ENCODE results near the gene PARS2. TPM values are rescaled to one million over a fixed set of nuclear protein-coding genes. Genes with fewer than 3 reads are reported as not detected.

Gene PARS2
- total RNA-seq, 1 experiment from 2014 or later, result 9.6 TPM

- Histone ChIP-seq H3K9me2 (ENCODE audit: insufficient read depth) (no peaks in the 10 kb centered on the region), H3K27me3 (ENCODE audit: insufficient read depth, low read length) (no peaks in the 10 kb centered on the region), H3K36me3 (ENCODE audit: control insufficient read depth in 1 of 2, insufficient read depth in 2 of 2, low read length in 2 of 2) (peaks cover 27 to 37% of the 10 kb centered on the region in 2 experiments; a peak in 3 of 4 replicates), H3K4me2 (ENCODE audit: low read length) (no peak overlapping the region), H3K27ac (ENCODE audit: low read depth, low read length) (no peak overlapping the region), H3K9me3 (ENCODE audit: control insufficient read depth in 1 of 2, insufficient read depth in 1 of 2, low read depth in 1 of 2, low read length in 2 of 2) (no peaks in the 10 kb centered on the region), H3K9ac (ENCODE audit: low read length) (no peak overlapping the region), H3K4me3 (replicated peaks in 1 of 2; ENCODE audit: low read depth in 1 of 2, low read length in 2 of 2) (no peak overlapping the region), H2AFZ (ENCODE audit: low read depth, low read length, poor library complexity, severe bottlenecking) (no peak overlapping the region), H3K4me1 (ENCODE audit: control insufficient read depth in 1 of 2, insufficient read depth in 2 of 2, low read length in 2 of 2) (no peaks in the 10 kb centered on the region), H3K79me2 (ENCODE audit: insufficient read depth, low read length) (no peaks in the 10 kb centered on the region), H4K20me1 (ENCODE audit: insufficient read depth) (no peaks in the 10 kb centered on the region)
- BruUV-seq (replicated peaks), result no TSS peak
- TF ChIP-seq EZH2phosphoT487 (IDR thresholded peaks at IDR 0.05; ENCODE audit: borderline replicate concordance), result no peak
- no peak for TF ChIP-seq CBX3 (IDR thresholded peaks at IDR 0.05; ENCODE audit: low read depth)
- no peak for TF ChIP-seq RAD21 (IDR thresholded peaks at IDR 0.05; ENCODE audit: low read depth)
- no peak for TF ChIP-seq SRF (IDR thresholded peaks at IDR 0.05; ENCODE audit: low read depth)
- TF ChIP-seq CTCF (IDR thresholded peaks at IDR 0.05 in 2 of 3, conservative IDR thresholded peaks at IDR 0.05 in 1 of 3; ENCODE audit: borderline replicate concordance in 1 of 3, insufficient read depth in 1 of 3, low read depth in 2 of 3, low read length in 2 of 3), result no peak
- TF ChIP-seq ELF1 (IDR thresholded peaks at IDR 0.05; ENCODE audit: borderline replicate concordance, low read depth), result no peak
- TF ChIP-seq ZBTB33 (IDR thresholded peaks at IDR 0.05; ENCODE audit: extremely low read depth, insufficient replicate concordance, low read length), result no peak
- TF ChIP-seq SIN3A (IDR thresholded peaks at IDR 0.05; ENCODE audit: low read depth), result no peak
- TF ChIP-seq FOSL1 (IDR thresholded peaks at IDR 0.05; ENCODE audit: low read depth), result no peak
- TF ChIP-seq ZFX (IDR thresholded peaks at IDR 0.05), result no peak
- no peak for TF ChIP-seq SP1 (IDR thresholded peaks at IDR 0.05; ENCODE audit: low read depth)
- TF ChIP-seq YY1 (IDR thresholded peaks at IDR 0.05; ENCODE audit: extremely low read depth, insufficient replicate concordance, low read depth, low read length), result no peak
- no peak for TF ChIP-seq POLR2AphosphoS5 (IDR thresholded peaks at IDR 0.05; ENCODE audit: low read depth, low read length)
- TF ChIP-seq EGR1 (IDR thresholded peaks at IDR 0.05; ENCODE audit: low read depth), result no peak
- no peak for TF ChIP-seq ATF3 (IDR thresholded peaks at IDR 0.05)
- TF ChIP-seq ZNF274 (IDR thresholded peaks at IDR 0.05; ENCODE audit: low read depth, low read length), result no peak
- no peak for TF ChIP-seq EZH2 (IDR thresholded peaks at IDR 0.05)
- no peak for TF ChIP-seq POLR2A (IDR thresholded peaks at IDR 0.05; ENCODE audit: borderline replicate concordance, extremely low read depth, insufficient read depth, insufficient read length)
- no peak for TF ChIP-seq REST (IDR thresholded peaks at IDR 0.05; ENCODE audit: low read depth)
- no peak for TF ChIP-seq CEBPB (IDR thresholded peaks at IDR 0.05; ENCODE audit: low read depth)
- no peak for DNase-seq (ENCODE audit: low read depth, low spot score)
- no peak for ATAC-seq
- ChIA-PET CTCF (no interaction called here), RAD21 (ENCODE audit: low non-redundant PET in 1 of 2, low total read pairs in 2 of 2, uncharacterized antibody in 2 of 2, unreplicated experiment in 2 of 2) (no interaction called here), POLR2A (no interaction called here)
- intact Hi-C loops (cut with micrococcal nuclease), result no loop called here
These were observed 22.0 kb downstream of the PARS2 start for GRCh38 chr1:54742282-54742681.
